ENCODE measurements around the gene COL5A1.
A peak's percentile ranks its signal among the peaks of the same experiment; 100 is the strongest.

COL5A1 gene

GRCh38 chr9:134626571-134627416 is 14.8 kb upstream of the COL5A1 start:
- DNase-seq = peak; percentile 35

GRCh38 chr9:134627417-134628353 is 13.9 kb upstream of the COL5A1 start:
- DNase-seq = no peak

GRCh38 chr9:134628354-134628736 is 13.3 kb upstream of the COL5A1 start:
- DNase-seq = no peak

GRCh38 chr9:134629061-134629585 is 12.5 kb upstream of the COL5A1 start:
- DNase-seq = no peak

- DNase-seq = no peak
These were observed 11.8 kb upstream of the COL5A1 start for GRCh38 chr9:134629586-134630392.

- DNase-seq = no peak
These were observed 11.2 kb upstream of the COL5A1 start for GRCh38 chr9:134630393-134630790.

GRCh38 chr9:134630861-134631260 is 10.7 kb upstream of the COL5A1 start:
- DNase-seq = no peak

- DNase-seq = no peak
These were observed 9.7 kb upstream of the COL5A1 start for GRCh38 chr9:134631881-134632280.

GRCh38 chr9:134632329-134632728 is 9.3 kb upstream of the COL5A1 start:
- no peak for DNase-seq

GRCh38 chr9:134633362-134634142 is 8.1 kb upstream of the COL5A1 start:
- DNase-seq = no peak

GRCh38 chr9:134634176-134634575 is 7.4 kb upstream of the COL5A1 start:
- DNase-seq = no peak

GRCh38 chr9:134634667-134635230 is 6.9 kb upstream of the COL5A1 start:
- DNase-seq = no peak

GRCh38 chr9:134635351-134636148 is 6.1 kb upstream of the COL5A1 start:
- no peak for DNase-seq

- no peak for DNase-seq
These were observed 5.5 kb upstream of the COL5A1 start for GRCh38 chr9:134636149-134636507.

GRCh38 chr9:134637241-134637640 is 4.4 kb upstream of the COL5A1 start:
- no peak for DNase-seq

- no peak for DNase-seq
These were observed 3.7 kb upstream of the COL5A1 start for GRCh38 chr9:134637696-134638501.

GRCh38 chr9:134638502-134639090 is 3.0 kb upstream of the COL5A1 start:
- no peak for DNase-seq

GRCh38 chr9:134639994-134640393 is 1.6 kb upstream of the COL5A1 start:
- DNase-seq = no peak

- DNase-seq = no peak
These were observed 964 bp upstream of the COL5A1 start for GRCh38 chr9:134640506-134641172.
